Neuronal stem cell (in vitro differentiated cells): ENCODE results near the gene SGMS2.
"Not testable (repeated sequence)": the region's sequence is repeated elsewhere in the genome, so short reads cannot be mapped to it uniquely, and the experiment has no call there.

Source experiments
- DNase-seq: peaks from one replicate; pipeline ENCODE4 v3.0.0-alpha.2; 2013; ENCODE audit warnings: low spot score
- H2AFZ ChIP-seq: one replicate; pipeline ENCODE4 v1.6.1; 2013; ENCODE audit warnings: mild to moderate bottlenecking, low read length, inconsistent platforms
- H2AK5ac ChIP-seq: 2 replicates; pipeline ENCODE4 v1.6.1; 2013; ENCODE audit warnings: low read depth, mild to moderate bottlenecking, inconsistent platforms, low read length, moderate library complexity, mixed read lengths
- H2BK120ac ChIP-seq: 2 replicates; pipeline ENCODE4 v1.6.1; 2013; ENCODE audit warnings: low read depth, mild to moderate bottlenecking, inconsistent platforms, low read length, moderate library complexity, mixed read lengths
- H2BK12ac ChIP-seq: one replicate; pipeline ENCODE4 v1.6.1; 2013; ENCODE audit warnings: low read length, inconsistent platforms
- H2BK15ac ChIP-seq: 2 replicates; pipeline ENCODE4 v1.6.1; 2013; ENCODE audit warnings: mild to moderate bottlenecking, low read length, inconsistent platforms, mixed read lengths
- H2BK5ac ChIP-seq: one replicate; pipeline ENCODE4 v1.6.1; 2013; ENCODE audit warnings: inconsistent platforms, mild to moderate bottlenecking, low read length, moderate library complexity
- H3K14ac ChIP-seq: one replicate; pipeline ENCODE4 v1.6.1; 2013; ENCODE audit warnings: low read length, inconsistent platforms
- H3K18ac ChIP-seq: 2 replicates; pipeline ENCODE4 v1.6.1; 2013; ENCODE audit warnings: low read length, inconsistent platforms
- H3K23ac ChIP-seq: 2 replicates; pipeline ENCODE4 v1.6.1; 2013; ENCODE audit warnings: low read depth, mild to moderate bottlenecking, mixed read lengths, low read length, inconsistent platforms; ENCODE audit not compliant: poor library complexity
- H3K27ac ChIP-seq: replicated peaks from 3 replicates; pipeline ENCODE4 v1.5.1; 2013; ENCODE audit warnings: low read length, inconsistent platforms
- H3K27me3 ChIP-seq, 3 experiments: 2 replicates each; pipeline ENCODE4 v1.6.1; 2013; ENCODE audit warnings: low read length in 3 of 3, mild to moderate bottlenecking in 2 of 3, inconsistent platforms in 1 of 3, low read depth in 1 of 3, mixed read lengths in 1 of 3, moderate library complexity in 1 of 3; ENCODE audit not compliant: control insufficient read depth in 3 of 3, insufficient read depth in 3 of 3
- H3K36me3 ChIP-seq, 2 donors: replicated peaks in 1 of 2; 2 replicates each; pipeline ENCODE4 v1.6.1; 2013; ENCODE audit warnings: low read length in 2 of 2; ENCODE audit not compliant: control insufficient read depth in 2 of 2, insufficient read depth in 2 of 2
- H3K4ac ChIP-seq: 2 replicates; pipeline ENCODE4 v1.6.1; 2013; ENCODE audit warnings: inconsistent platforms, mild to moderate bottlenecking, low read length, moderate library complexity
- H3K4me1 ChIP-seq, 2 donors: 1 replicate in 1 of 2; 2 replicates in 1 of 2; pipeline ENCODE4 v1.6.1; 2013; ENCODE audit warnings: low read length in 2 of 2, low read depth in 1 of 2; ENCODE audit not compliant: control insufficient read depth in 2 of 2, insufficient read depth in 1 of 2
- H3K4me2 ChIP-seq: one replicate; pipeline ENCODE4 v1.6.1; 2013; ENCODE audit warnings: mild to moderate bottlenecking, low read length, inconsistent platforms; ENCODE audit not compliant: insufficient read depth, poor library complexity, severe bottlenecking
- H3K4me3 ChIP-seq, 2 donors: 2 replicates each; pipeline ENCODE4 v1.5.1; 2013; ENCODE audit warnings: low read length in 2 of 2, mild to moderate bottlenecking in 2 of 2, inconsistent platforms in 1 of 2, moderate library complexity in 1 of 2
- H3K79me1 ChIP-seq: one replicate; pipeline ENCODE4 v1.6.1; 2013; ENCODE audit warnings: low read depth, mild to moderate bottlenecking, inconsistent platforms, low read length, moderate library complexity
- H3K9ac ChIP-seq: one replicate; pipeline ENCODE4 v1.6.1; 2013; ENCODE audit warnings: mild to moderate bottlenecking, low read depth, low read length, inconsistent platforms; ENCODE audit not compliant: poor library complexity
- H3K9me3 ChIP-seq, 2 donors: replicated peaks in 1 of 2; 2 replicates each; pipeline versions ENCODE3 to v1.6.1; 2013; ENCODE audit warnings: low read length in 2 of 2, mild to moderate bottlenecking in 2 of 2, inconsistent platforms in 1 of 2, low read depth in 1 of 2, mixed read lengths in 1 of 2, moderate library complexity in 1 of 2; ENCODE audit not compliant: control insufficient read depth in 2 of 2, insufficient read depth in 1 of 2
- H4K8ac ChIP-seq: one replicate; pipeline ENCODE4 v1.6.1; 2013; ENCODE audit warnings: low read depth, mild to moderate bottlenecking, inconsistent platforms, low read length, moderate library complexity
- H4K91ac ChIP-seq: one replicate; pipeline ENCODE4 v1.6.1; 2013; ENCODE audit warnings: low read length, low read depth, mild to moderate bottlenecking, inconsistent platforms; ENCODE audit not compliant: poor library complexity
- WGBS, 2 donors: extraction: QIAGEN DNeasy Blood & Tissue Kit; methylation state at CpG; one replicate each; pipeline ENCODE4 v1.1.7; 2013; ENCODE audit warnings: missing lambda C conversion rate in 2 of 2, mixed read lengths in 1 of 2; ENCODE audit not compliant: insufficient read length in 2 of 2, insufficient replicate concordance in 1 of 2; ENCODE audit errors: extremely low coverage in 2 of 2; 5-methylcytosine and 5-hydroxymethylcytosine counted together

Gene SGMS2

DNA sequence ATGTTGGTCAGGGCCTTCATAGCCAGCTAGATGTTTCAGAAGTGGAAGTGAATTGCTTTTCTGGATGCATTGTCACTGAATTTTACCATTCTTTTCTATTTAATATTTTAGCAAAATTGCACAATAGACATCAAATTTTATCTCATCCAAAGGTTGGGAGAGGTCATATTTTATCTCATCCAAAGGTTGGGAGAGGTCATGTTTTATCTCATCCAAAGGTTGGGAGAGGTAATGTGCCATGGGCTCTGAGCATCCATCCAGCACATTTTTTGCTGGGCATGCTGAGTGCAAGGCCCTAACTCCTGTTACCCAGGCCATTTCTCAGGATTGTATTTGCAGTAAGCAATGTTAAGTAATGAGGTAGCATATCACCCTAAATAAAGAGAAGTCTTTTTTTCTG, 91.9 kb downstream of the SGMS2 start:
- H2AFZ ChIP-seq: no peak overlapping the region

DNA sequence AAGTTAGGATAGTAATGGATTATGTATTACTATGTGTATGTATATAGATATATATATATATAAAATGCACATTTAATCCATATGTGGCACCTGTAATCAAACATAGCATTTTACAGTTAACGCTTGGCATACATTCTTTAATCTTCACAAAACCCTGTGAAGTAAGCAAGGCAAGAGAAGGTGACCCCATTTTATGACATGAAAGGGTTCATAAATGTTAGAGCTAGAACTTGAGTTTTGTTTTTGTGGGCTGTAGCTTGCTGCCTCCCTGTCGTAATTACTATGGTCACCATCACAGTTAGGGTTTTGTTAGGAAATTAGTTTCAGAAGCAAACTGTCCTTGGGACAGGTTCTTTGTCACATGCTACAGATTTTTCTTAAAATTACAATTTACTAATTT, 92.8 kb downstream of the SGMS2 start:
- Histone ChIP-seq H3K4me3 (no peak overlapping the region), H3K14ac (no peak overlapping the region), H2AK5ac (no peak overlapping the region), H3K79me1 (no peaks in the 10 kb centered on the region), H2AFZ (no peak overlapping the region), H3K4me1 (no peaks in the 10 kb centered on the region), H3K9me3 (no peaks in the 10 kb centered on the region), H3K36me3 (no peaks in the 10 kb centered on the region), H2BK120ac (no peak overlapping the region), H3K27me3 (peaks cover 0 to 2% (median 0%) of the 10 kb centered on the region in 3 experiments), H2BK5ac (no peak overlapping the region), H3K23ac (no peak overlapping the region), H2BK12ac (no peak overlapping the region), H3K4ac (no peak overlapping the region), H4K8ac (no peak overlapping the region), H2BK15ac (no peak overlapping the region), H4K91ac (no peak overlapping the region), H3K18ac (no peak overlapping the region), H3K27ac (no peak overlapping the region), H3K9ac (no peak overlapping the region), H3K4me2 (no peak overlapping the region)
- no CpG with 5 or more reads among the region's 2 CpGs for WGBS, 2 donors
- no peak for DNase-seq

More for the DNA sequence above, 91.9 kb downstream of the SGMS2 start:
- Histone ChIP-seq H3K18ac (no peak overlapping the region), H3K4ac (no peak overlapping the region), H3K4me1 (no peaks in the 10 kb centered on the region), H2BK5ac (no peak overlapping the region), H3K27me3 (peaks cover 0 to under 1% (median 0%) of the 10 kb centered on the region in 3 experiments), H2AK5ac (no peak overlapping the region), H4K91ac (no peak overlapping the region), H2BK15ac (no peak overlapping the region), H2BK120ac (no peak overlapping the region), H3K36me3 (no peaks in the 10 kb centered on the region), H3K4me3 (no peak overlapping the region), H3K4me2 (no peak overlapping the region), H3K27ac (no peak overlapping the region), H3K9ac (no peak overlapping the region), H3K23ac (no peak overlapping the region), H2BK12ac (no peak overlapping the region), H4K8ac (no peak overlapping the region), H3K79me1 (no peaks in the 10 kb centered on the region), H3K9me3 (no peaks in the 10 kb centered on the region), H3K14ac (no peak overlapping the region)
- DNase-seq: no peak

DNA sequence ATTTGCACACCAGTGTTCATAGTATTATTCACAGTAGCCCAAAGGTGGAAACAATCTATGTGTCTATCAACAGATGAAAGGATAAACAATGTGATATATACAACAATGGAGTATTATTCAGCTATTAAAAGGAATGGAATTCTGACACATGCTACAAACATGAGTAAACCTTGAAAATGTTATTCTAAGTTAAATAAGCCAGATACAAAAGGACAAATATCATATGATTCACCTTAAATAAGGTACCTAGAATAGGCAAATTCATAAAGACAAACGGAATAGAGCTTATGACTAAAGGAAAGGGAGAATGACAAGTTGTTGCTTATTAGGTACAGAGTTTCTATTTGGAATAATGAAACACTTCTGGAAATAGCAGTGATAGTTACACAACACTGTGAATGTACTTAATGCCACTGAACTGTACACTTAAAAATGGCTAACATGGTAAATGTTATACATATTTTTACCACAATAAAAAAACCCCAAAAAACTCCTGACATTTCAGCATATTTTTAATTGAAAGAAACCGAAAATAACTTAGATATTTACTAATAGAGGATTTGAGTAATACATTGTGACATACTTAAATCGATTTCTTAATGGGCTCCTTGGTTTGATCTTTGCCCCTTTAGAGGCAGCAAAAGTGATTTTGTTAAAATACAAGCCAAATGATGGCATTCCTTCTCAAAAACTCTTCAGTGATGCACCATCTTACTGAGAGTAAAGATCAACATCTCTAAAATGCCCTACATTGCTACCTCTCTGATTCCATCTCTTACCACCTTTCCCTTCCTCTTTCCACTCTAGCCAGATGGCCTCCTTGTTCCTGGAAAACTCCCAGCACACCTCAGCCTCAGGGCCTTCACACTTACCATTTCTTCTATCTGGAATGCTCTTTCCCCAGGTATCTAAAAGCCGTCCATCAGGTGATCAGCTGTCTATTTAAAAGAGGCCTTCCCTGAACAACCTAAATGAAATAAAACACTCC, 98.0 kb downstream of the SGMS2 start:
- H3K27ac ChIP-seq: no peak overlapping the region
- peaks cover 0 to 2% (median 0%) of the 10 kb centered on the region in 3 experiments for H3K27me3 ChIP-seq
- no peaks in the 10 kb centered on the region for H3K4me1 ChIP-seq
- H3K9ac ChIP-seq: no peak overlapping the region
- H2AK5ac ChIP-seq: no peak overlapping the region
- H3K23ac ChIP-seq: no peak overlapping the region
- H3K36me3 ChIP-seq: no peaks in the 10 kb centered on the region
- H2BK5ac ChIP-seq: no peak overlapping the region
- no peak overlapping the region for H2AFZ ChIP-seq
- WGBS, 2 donors: no CpG with 5 or more reads among the region's 4 CpGs
- H2BK12ac ChIP-seq: no peak overlapping the region
- no peak overlapping the region for H3K4ac ChIP-seq
- no peaks in the 10 kb centered on the region for H3K79me1 ChIP-seq
- H3K4me3 ChIP-seq: no peak overlapping the region
- no peak overlapping the region for H3K14ac ChIP-seq
- no peak overlapping the region for H3K4me2 ChIP-seq
- H2BK15ac ChIP-seq: no peak overlapping the region
- no peak overlapping the region for H4K8ac ChIP-seq
- DNase-seq: no peak
- H4K91ac ChIP-seq: no peak overlapping the region
- no peaks in the 10 kb centered on the region for H3K9me3 ChIP-seq
- no peak overlapping the region for H3K18ac ChIP-seq
- H2BK120ac ChIP-seq: no peak overlapping the region

DNA sequence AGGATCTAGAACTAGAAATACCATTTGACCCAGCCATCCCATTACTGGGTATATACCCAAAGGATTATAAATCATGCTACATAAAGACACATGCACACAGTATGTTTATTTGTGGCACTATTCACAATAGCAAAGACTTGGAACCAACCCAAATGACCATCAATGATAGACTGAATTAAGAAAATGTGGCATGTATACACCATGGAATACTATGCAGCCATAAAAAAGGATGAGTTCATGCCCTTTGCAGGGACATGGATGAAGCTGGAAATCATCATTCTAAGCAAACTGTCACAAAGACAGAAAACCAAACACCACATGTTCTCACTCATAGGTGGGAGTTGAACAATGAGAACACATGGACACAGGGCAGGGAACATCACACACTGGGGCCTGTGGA, 101.0 kb downstream of the SGMS2 start:
- not testable (repeated sequence) for H3K36me3 ChIP-seq, H3K4me1 ChIP-seq, H3K18ac ChIP-seq, H4K8ac ChIP-seq, H3K14ac ChIP-seq, H2BK5ac ChIP-seq, H3K4me3 ChIP-seq, H2BK15ac ChIP-seq, H2AFZ ChIP-seq, H3K4me2 ChIP-seq, DNase-seq, H3K23ac ChIP-seq, H2AK5ac ChIP-seq, H2BK12ac ChIP-seq, H3K4ac ChIP-seq, H3K79me1 ChIP-seq, H3K9ac ChIP-seq, H3K27ac ChIP-seq, H3K9me3 ChIP-seq, H4K91ac ChIP-seq, H2BK120ac ChIP-seq
- peaks cover 0 to 14% (median 4%) of the 10 kb centered on the region in 3 experiments for H3K27me3 ChIP-seq
